GM06990 (cell line): ENCODE results near the gene LOC128125822.
"Not testable (repeated sequence)": the region's sequence is repeated elsewhere in the genome, so short reads cannot be mapped to it uniquely, and the experiment has no call there.

Experiments used
- DNase-seq: peaks from one replicate; pipeline ENCODE4 v3.0.0-alpha.2; 2011; ENCODE audit not compliant: insufficient read length; ENCODE audit errors: extremely low read depth
- H3K27me3 ChIP-seq: replicated peaks from 2 replicates; pipeline ENCODE4 v1.6.0; 2011; ENCODE audit warnings: low read length; ENCODE audit not compliant: control insufficient read depth, insufficient read depth
- H3K36me3 ChIP-seq: 2 replicates; pipeline ENCODE4 v1.5.1; 2011; ENCODE audit warnings: low read length; ENCODE audit not compliant: control insufficient read depth, insufficient read depth
- H3K4me3 ChIP-seq: replicated peaks from 2 replicates; pipeline ENCODE4 v1.5.1; 2011; ENCODE audit warnings: low read depth, mild to moderate bottlenecking, control low read depth, low read length
- TF ChIP-seq, protein P1 (sequence below): IDR thresholded peaks from 2 replicates; pipeline ENCODE4 v1.5.1; 2011; ENCODE audit warnings: low read length, control low read depth, mild to moderate bottlenecking, inconsistent platforms; ENCODE audit not compliant: insufficient read depth, poor library complexity, severe bottlenecking

The LOC128125822 gene

GRCh38 chr6:63572044-63572746 lies at the start of gene LOC128125822, which contains the start of gene PTP4A1:
TSS of gene LOC128125822 (plus strand) at chr6:63572480.
TSS of gene PTP4A1 (plus strand) at chr6:63572480. CDS start at chr6:63576881, 4,401 bp downstream.
- no peaks in the 10 kb centered on the region for H3K27me3 ChIP-seq
- peak within 1 kb of the TSS; percentile 97 for H3K4me3 ChIP-seq
- peaks cover 2% of the 10 kb centered on the region for H3K36me3 ChIP-seq
- TF ChIP-seq, protein P1, sequence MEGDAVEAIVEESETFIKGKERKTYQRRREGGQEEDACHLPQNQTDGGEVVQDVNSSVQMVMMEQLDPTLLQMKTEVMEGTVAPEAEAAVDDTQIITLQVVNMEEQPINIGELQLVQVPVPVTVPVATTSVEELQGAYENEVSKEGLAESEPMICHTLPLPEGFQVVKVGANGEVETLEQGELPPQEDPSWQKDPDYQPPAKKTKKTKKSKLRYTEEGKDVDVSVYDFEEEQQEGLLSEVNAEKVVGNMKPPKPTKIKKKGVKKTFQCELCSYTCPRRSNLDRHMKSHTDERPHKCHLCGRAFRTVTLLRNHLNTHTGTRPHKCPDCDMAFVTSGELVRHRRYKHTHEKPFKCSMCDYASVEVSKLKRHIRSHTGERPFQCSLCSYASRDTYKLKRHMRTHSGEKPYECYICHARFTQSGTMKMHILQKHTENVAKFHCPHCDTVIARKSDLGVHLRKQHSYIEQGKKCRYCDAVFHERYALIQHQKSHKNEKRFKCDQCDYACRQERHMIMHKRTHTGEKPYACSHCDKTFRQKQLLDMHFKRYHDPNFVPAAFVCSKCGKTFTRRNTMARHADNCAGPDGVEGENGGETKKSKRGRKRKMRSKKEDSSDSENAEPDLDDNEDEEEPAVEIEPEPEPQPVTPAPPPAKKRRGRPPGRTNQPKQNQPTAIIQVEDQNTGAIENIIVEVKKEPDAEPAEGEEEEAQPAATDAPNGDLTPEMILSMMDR, result no peak
- peak; percentile 99 for DNase-seq

DNA sequence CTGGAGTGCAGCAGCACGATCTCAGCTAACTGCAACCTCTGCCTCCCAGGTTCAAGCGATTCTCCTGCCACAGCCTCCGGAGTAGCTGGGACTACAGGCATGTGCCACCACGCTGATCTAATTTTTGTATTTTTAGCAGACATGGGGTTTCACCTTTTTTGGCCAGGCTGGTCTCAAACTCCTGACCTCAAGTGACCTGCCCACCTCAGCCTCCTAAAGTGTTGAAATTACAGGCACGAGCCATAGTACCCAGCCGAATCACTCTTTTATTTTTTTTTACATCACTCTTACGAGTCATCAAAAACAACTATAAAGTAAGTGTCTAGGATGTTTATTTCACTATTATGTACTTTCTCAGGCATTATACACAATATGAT lies 49.4 kb upstream of the LOC128125822 start:
- not testable (repeated sequence) for H3K27me3 ChIP-seq, H3K4me3 ChIP-seq, DNase-seq, H3K36me3 ChIP-seq

DNA sequence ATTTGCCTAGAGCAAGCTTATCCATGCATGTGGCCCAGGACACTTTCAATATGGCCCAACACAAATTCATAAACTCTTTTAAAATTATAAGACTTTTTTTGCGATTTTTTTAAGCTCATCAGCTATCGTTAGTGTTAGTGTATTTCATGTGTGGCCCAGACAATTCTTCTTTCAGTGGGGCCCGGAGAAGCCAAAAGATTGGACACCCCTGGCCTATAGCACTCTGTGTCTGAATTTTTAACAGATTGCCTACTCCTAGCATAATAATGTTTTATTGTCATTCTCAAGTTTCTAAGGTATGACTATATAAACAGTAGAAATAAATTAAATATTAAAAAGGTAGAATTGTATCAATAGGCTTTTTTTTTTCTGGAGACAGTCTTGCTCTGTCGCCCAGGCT lies 48.6 kb upstream of the LOC128125822 start:
- TF ChIP-seq, protein P1, result no peak
- DNase-seq, result no peak
- no peaks in the 10 kb centered on the region for H3K36me3 ChIP-seq

DNA sequence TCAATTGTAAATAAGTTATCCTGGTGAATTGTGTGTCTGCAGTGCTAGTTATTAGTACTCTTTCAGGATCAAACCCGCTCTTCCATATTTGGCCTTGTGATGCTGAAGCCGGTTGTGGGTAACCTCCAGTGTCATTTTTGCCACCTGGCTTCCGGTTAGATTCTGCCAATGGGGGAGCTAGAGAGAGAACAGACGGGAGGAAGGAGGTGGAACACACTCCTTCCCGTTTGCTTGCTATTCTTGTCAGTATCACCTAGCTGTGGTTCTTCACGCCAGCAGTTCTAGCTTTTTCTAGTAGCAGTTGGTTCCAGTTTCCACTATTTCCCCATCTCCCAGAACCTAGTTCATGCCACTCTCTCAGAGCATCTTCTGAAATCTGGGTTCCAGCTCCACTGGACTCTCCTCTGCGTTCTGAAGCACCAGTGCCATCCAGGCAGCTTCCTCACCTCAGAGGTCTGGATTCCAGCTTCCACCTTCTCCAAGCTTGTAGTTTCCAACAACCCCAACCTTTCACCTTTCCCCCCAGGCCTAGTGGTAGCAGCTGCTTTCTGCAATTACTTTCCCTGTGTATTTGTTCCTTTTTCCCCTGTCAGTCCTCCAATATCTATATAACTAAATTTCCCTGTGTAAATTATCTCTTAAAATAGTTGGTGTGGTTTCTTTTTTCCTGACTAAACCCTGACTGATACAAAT lies 46.9 kb upstream of the LOC128125822 start:
- Histone ChIP-seq H3K27me3 (no peaks in the 10 kb centered on the region), H3K36me3 (no peaks in the 10 kb centered on the region), H3K4me3 (no peak overlapping the region)
- DNase-seq, result no peak
- TF ChIP-seq, protein P1, result no peak

More for the DNA sequence above, 48.6 kb upstream of the LOC128125822 start:
- no peak overlapping the region for H3K4me3 ChIP-seq
- H3K27me3 ChIP-seq, result no peaks in the 10 kb centered on the region

- no peak for DNase-seq
- no peaks in the 10 kb centered on the region for H3K36me3 ChIP-seq
- TF ChIP-seq, protein P1, result no peak
These were observed 45.3 kb upstream of the LOC128125822 start for GRCh38 chr6:63526931-63527330.

More at GRCh38 chr6:63526931-63527330, 45.3 kb upstream of the LOC128125822 start:
- Histone ChIP-seq H3K4me3 (no peak overlapping the region), H3K27me3 (no peaks in the 10 kb centered on the region)
